GM19099 (cell line): ENCODE data around the gene RAD9A.

ENCODE experiments used
- POLR2A ChIP-seq: IDR thresholded peaks from 3 replicates; pipeline ENCODE4 v1.6.1; 2011; ENCODE audit warnings: low read depth; ENCODE audit not compliant: insufficient read length; ENCODE audit errors: extremely low read depth

The RAD9A gene

GRCh38 chr11:67417425-67417824 lies 25.6 kb downstream of the RAD9A start:
- no peak for TF ChIP-seq POLR2A

- TF ChIP-seq POLR2A = no peak
These were observed 26.9 kb downstream of the RAD9A start for GRCh38 chr11:67418476-67419281.

- no peak for TF ChIP-seq POLR2A
These were observed 27.7 kb downstream of the RAD9A start for GRCh38 chr11:67419325-67420049.

GRCh38 chr11:67420147-67420645 lies 28.4 kb downstream of the RAD9A start:
- no peak for TF ChIP-seq POLR2A

- peak; percentile 55 for TF ChIP-seq POLR2A
These were observed 29.1 kb downstream of the RAD9A start for GRCh38 chr11:67420646-67421429.

GRCh38 chr11:67421430-67422031 lies 29.7 kb downstream of the RAD9A start:
- no peak for TF ChIP-seq POLR2A

- no peak for TF ChIP-seq POLR2A
These were observed 31.1 kb downstream of the RAD9A start for GRCh38 chr11:67422891-67423290.

GRCh38 chr11:67423466-67423865 lies 31.7 kb downstream of the RAD9A start:
- no peak for TF ChIP-seq POLR2A

GRCh38 chr11:67423891-67424613 lies 32.3 kb downstream of the RAD9A start:
- no peak for TF ChIP-seq POLR2A

GRCh38 chr11:67428052-67429001 lies 36.5 kb downstream of the RAD9A start, which contains the start of gene RPS6KB2:
Gene RPS6KB2, plus strand, starts transcription at chr11:67428494. Its CDS starts 52 bp downstream, at chr11:67428546.
- TF ChIP-seq POLR2A = peak; percentile 81

- TF ChIP-seq POLR2A = no peak
These were observed 37.4 kb downstream of the RAD9A start for GRCh38 chr11:67429038-67429668.

- no peak for TF ChIP-seq POLR2A
These were observed 37.9 kb downstream of the RAD9A start for GRCh38 chr11:67429722-67430121.
